ENCODE results near the gene ECSIT.

ECSIT gene

GRCh38 chr19:11494634-11495285, 34.2 kb downstream of the ECSIT start:
- Mint-ChIP-seq H3K36me3 (ENCODE audit: low read depth) (peaks cover 11% of the 10 kb centered on the region), H3K4me3 (no peak overlapping the region), H3K9me3 (no peaks in the 10 kb centered on the region), H3K4me1 (no peaks in the 10 kb centered on the region), H3K27me3 (ENCODE audit: low read depth) (no peaks in the 10 kb centered on the region), H3K27ac (no peak overlapping the region)
- no peak for TF ChIP-seq CTCF (IDR thresholded peaks at IDR 0.05; ENCODE audit: unreplicated experiment in 3 of 3)

GRCh38 chr19:11489378-11489777, 39.6 kb downstream of the ECSIT start:
- no peak for TF ChIP-seq CTCF (IDR thresholded peaks at IDR 0.05; ENCODE audit: unreplicated experiment in 3 of 3)
- Mint-ChIP-seq H3K4me3 (no peak overlapping the region), H3K4me1 (no peaks in the 10 kb centered on the region), H3K27ac (no peak overlapping the region), H3K9me3 (no peaks in the 10 kb centered on the region), H3K36me3 (ENCODE audit: low read depth) (peaks cover 14% of the 10 kb centered on the region), H3K27me3 (ENCODE audit: low read depth) (peaks cover 1% of the 10 kb centered on the region)

- no peak for TF ChIP-seq CTCF (IDR thresholded peaks at IDR 0.05; ENCODE audit: unreplicated experiment in 3 of 3)
- H3K27me3 Mint-ChIP-seq (ENCODE audit: low read depth), result peaks cover 19% of the 10 kb centered on the region
- H3K36me3 Mint-ChIP-seq (ENCODE audit: low read depth), result peaks cover 15% of the 10 kb centered on the region
- H3K9me3 Mint-ChIP-seq, result no peaks in the 10 kb centered on the region
- no peak overlapping the region for H3K4me3 Mint-ChIP-seq
- H3K27ac Mint-ChIP-seq, result no peak overlapping the region
- peaks cover 1% of the 10 kb centered on the region for H3K4me1 Mint-ChIP-seq
These were observed 42.1 kb downstream of the ECSIT start for GRCh38 chr19:11486661-11487503.

- peaks cover 29% of the 10 kb centered on the region for H3K27me3 Mint-ChIP-seq (ENCODE audit: low read depth)
- peaks cover 7% of the 10 kb centered on the region for H3K36me3 Mint-ChIP-seq (ENCODE audit: low read depth)
- no peaks in the 10 kb centered on the region for H3K9me3 Mint-ChIP-seq
- TF ChIP-seq CTCF (IDR thresholded peaks at IDR 0.05; ENCODE audit: unreplicated experiment in 3 of 3), result no peak
- peaks cover 8% of the 10 kb centered on the region for H3K4me1 Mint-ChIP-seq
- H3K4me3 Mint-ChIP-seq, result no peak overlapping the region
- no peak overlapping the region for H3K27ac Mint-ChIP-seq
These were observed 43.6 kb downstream of the ECSIT start for GRCh38 chr19:11485245-11485837.

GRCh38 chr19:11483366-11484111, 45.4 kb downstream of the ECSIT start:
- Mint-ChIP-seq H3K36me3 (ENCODE audit: low read depth) (peaks cover 7% of the 10 kb centered on the region), H3K4me1 (peaks cover 8% of the 10 kb centered on the region), H3K27me3 (ENCODE audit: low read depth) (peaks cover 37% of the 10 kb centered on the region), H3K27ac (no peak overlapping the region), H3K4me3 (no peak overlapping the region), H3K9me3 (no peaks in the 10 kb centered on the region)
- no peak for TF ChIP-seq CTCF (IDR thresholded peaks at IDR 0.05; ENCODE audit: unreplicated experiment in 3 of 3)

Measured in nephron (organoid).